Naive thymus-derived CD4-positive, alpha-beta T cell (primary cell): Measurements from ENCODE around the gene ATF7. TPM values are rescaled to one million over a fixed set of nuclear protein-coding genes. Genes with fewer than 3 reads are reported as not detected.

ENCODE experiments used
- ATAC-seq: fragments of 150-1000 bp; cut with Tn5 transposase; 2 replicates; pipeline ENCODE4 v1.10.0; 2021; ENCODE audit warnings: mild to moderate bottlenecking, moderate library complexity
- CTCF ChIA-PET: fragments of 350-600 bp; sonication (Branson Sonifier 250); formaldehyde crosslinking; loops from one replicate; lab custom pipeline; 2021; ENCODE audit warnings: antibody characterized with exemption; lab: Charles Lee
- POLR2A ChIA-PET: fragments of 350-600 bp; sonication (Branson Sonifier 250); formaldehyde crosslinking; loops from one replicate; lab custom pipeline; 2021; ENCODE audit warnings: antibody characterized with exemption, inconsistent platforms; lab: Charles Lee
- DNase-seq, 9 donors: peaks; one replicate each; pipeline versions ENCODE4 v3.0.0 to v3.0.0-alpha.2; 2020 to 2022; ENCODE audit warnings: mixed read lengths in 1 of 9
- H3K27ac ChIP-seq: one replicate; pipeline ENCODE4 v1.7.0; 2013; ENCODE audit warnings: mild to moderate bottlenecking, low read depth, low read length, moderate library complexity
- H3K27me3 ChIP-seq, 2 donors: one replicate each; pipeline ENCODE4 v1.7.0; 2013; ENCODE audit warnings: low read length in 2 of 2, mild to moderate bottlenecking in 2 of 2, moderate library complexity in 2 of 2; ENCODE audit not compliant: control insufficient read depth in 2 of 2, insufficient read depth in 2 of 2
- H3K36me3 ChIP-seq, 3 experiments: 1 replicate in 2 of 3; 2 replicates in 1 of 3; pipeline ENCODE4 v1.7.0; 2013; ENCODE audit warnings: low read length in 3 of 3, mild to moderate bottlenecking in 3 of 3, moderate library complexity in 1 of 3; ENCODE audit not compliant: insufficient read depth in 3 of 3, control insufficient read depth in 2 of 3
- H3K4me1 ChIP-seq, 2 donors: one replicate each; pipeline ENCODE4 v1.7.0; 2013; ENCODE audit warnings: low read length in 2 of 2, mild to moderate bottlenecking in 2 of 2, moderate library complexity in 1 of 2; ENCODE audit not compliant: control insufficient read depth in 2 of 2, insufficient read depth in 2 of 2
- H3K4me3 ChIP-seq: 2 replicates; pipeline ENCODE4 v1.7.0; 2013; ENCODE audit warnings: mild to moderate bottlenecking, low read length
- H3K9me3 ChIP-seq, 3 experiments: 1 replicate in 2 of 3; 2 replicates in 1 of 3; pipeline ENCODE4 v1.7.0; 2013; ENCODE audit warnings: low read length in 3 of 3; ENCODE audit not compliant: control insufficient read depth in 2 of 3
- H3K27ac Mint-ChIP-seq, 9 donors: one replicate each; pipeline ENCODE4 v1.8.0; 2020 to 2022; ENCODE audit warnings: mixed read lengths in 9 of 9, mild to moderate bottlenecking in 8 of 9, moderate library complexity in 5 of 9, inconsistent platforms in 2 of 9
- H3K27me3 Mint-ChIP-seq, 5 donors: one replicate each; pipeline ENCODE4 v1.8.0; 2021 to 2022; ENCODE audit warnings: mixed read lengths in 5 of 5, mild to moderate bottlenecking in 1 of 5
- H3K36me3 Mint-ChIP-seq, 5 donors: one replicate each; pipeline ENCODE4 v1.8.0; 2020 to 2022; ENCODE audit warnings: mixed read lengths in 5 of 5, mild to moderate bottlenecking in 3 of 5, inconsistent platforms in 1 of 5
- H3K4me1 Mint-ChIP-seq, 7 donors: one replicate each; pipeline ENCODE4 v1.8.0; 2020 to 2022; ENCODE audit warnings: mixed read lengths in 7 of 7, mild to moderate bottlenecking in 3 of 7, inconsistent platforms in 1 of 7
- H3K4me3 Mint-ChIP-seq, 10 donors: one replicate each; pipeline ENCODE4 v1.8.0; 2020 to 2022; ENCODE audit warnings: mild to moderate bottlenecking in 10 of 10, mixed read lengths in 10 of 10, moderate library complexity in 6 of 10, inconsistent platforms in 2 of 10
- H3K9me3 Mint-ChIP-seq, 11 donors: one replicate each; pipeline ENCODE4 v1.8.0; 2020 to 2022; ENCODE audit warnings: mixed read lengths in 11 of 11, mild to moderate bottlenecking in 4 of 11, inconsistent platforms in 1 of 11, moderate library complexity in 1 of 11
- intact Hi-C, 2 donors: fragments of 100-400 bp; cut with micrococcal nuclease; formaldehyde crosslinking; loops; one replicate each; pipeline ENCODE4 v1.15.1; 2023
- polyA plus RNA-seq, 2 donors: library from polyadenylated mRNA; unstranded; fragments of 300-500 nt; fragmentation: Illumina TruSeq; gene quantifications; one replicate each; pipeline ENCODE4 v1.2.3, GENCODE V29; 2021
- total RNA-seq, 6 experiments: library from RNA in 5 of 6; stranded (reverse) in 5 of 6; gene quantifications; 1 replicate in 5 of 6; 2 replicates in 1 of 6; pipeline ENCODE4 v1.2.3 and lab custom pipeline; 2021 to 2026

Gene ATF7
- total and polyA plus RNA-seq, 7 experiments from 2014 or later, result 14.5 to 39.5 (median 29.7) TPM

DNA sequence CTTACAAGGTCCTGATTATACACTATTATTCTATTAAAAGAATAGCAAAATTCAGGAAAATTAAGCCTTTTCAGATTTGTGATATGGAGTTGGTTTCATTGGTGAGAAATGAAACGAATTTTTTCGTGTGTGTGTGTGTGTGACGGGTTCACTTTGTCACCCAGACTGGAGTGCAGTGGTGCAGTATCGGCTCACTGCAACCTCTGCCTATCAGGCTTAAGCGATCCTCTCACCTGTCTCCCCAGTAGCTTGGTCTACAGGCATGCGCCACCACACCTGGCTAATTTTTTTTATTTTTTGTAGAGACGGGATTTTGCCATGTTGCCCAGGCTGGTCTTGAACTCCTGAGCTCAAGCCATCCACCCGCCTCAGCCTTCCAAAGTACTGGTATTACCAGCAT, 164.6 kb downstream of the ATF7 start:
- no peaks in the 10 kb centered on the region for H3K9me3 Mint-ChIP-seq
- peaks cover 29 to 57% (median 47%) of the 10 kb centered on the region in 7 donors for H3K4me1 Mint-ChIP-seq
- intact Hi-C loops, result no loop called here
- DNase-seq (no peak), ATAC-seq (no peak)
- no peaks in the 10 kb centered on the region for H3K27me3 Mint-ChIP-seq
- no peaks in the 10 kb centered on the region for H3K9me3 ChIP-seq
- ChIA-PET CTCF (no interaction called here), POLR2A (interaction anchor here (1.0 to 1.1 kb wide), 2 partner anchors 12 to 38 kb away, joined by 3 to 4 read pairs; partner anchors contain the start of gene MAP3K12)
- H3K27ac ChIP-seq, result no peak overlapping the region
- H3K27me3 ChIP-seq, result no peaks in the 10 kb centered on the region
- peaks cover 15 to 59% (median 45%) of the 10 kb centered on the region in 5 donors for H3K36me3 Mint-ChIP-seq
- no peaks in the 10 kb centered on the region for H3K4me1 ChIP-seq
- no peak overlapping the region for H3K4me3 Mint-ChIP-seq
- no peak overlapping the region for H3K4me3 ChIP-seq
- H3K27ac Mint-ChIP-seq, result peak overlapping the region in 2 of 9 donors; percentile 51 to 67
- peaks cover 76 to 98% (median 90%) of the 10 kb centered on the region in 3 experiments for H3K36me3 ChIP-seq

- H3K27ac Mint-ChIP-seq, result peak overlapping the region in 5 of 9 donors; percentile 27 to 75 (median 51)
- peaks cover 27 to 54% (median 42%) of the 10 kb centered on the region in 7 donors for H3K4me1 Mint-ChIP-seq
- POLR2A ChIA-PET, result interaction anchor here (1.0 to 1.1 kb wide), 2 partner anchors 13 to 38 kb away, joined by 3 to 4 read pairs; partner anchors contain the start of gene MAP3K12
Observed at GRCh38 chr12:53461059-53461458, 165.1 kb downstream of the ATF7 start.

GRCh38 chr12:53459097-53459496, 167.1 kb downstream of the ATF7 start:
- ATAC-seq, result no peak
- ChIA-PET CTCF (interaction anchor here (1.4 kb wide), 1 partner anchor 35 kb away, joined by 4 read pairs; no protein-coding TSS in a partner anchor), POLR2A (interaction anchor here (0.7 kb wide), 1 partner anchor 13 kb away, joined by 4 read pairs; no protein-coding TSS in a partner anchor)
- no peaks in the 10 kb centered on the region for H3K27me3 ChIP-seq
- peaks cover 4 to 8% of the 10 kb centered on the region in 2 donors for H3K4me1 ChIP-seq
- intact Hi-C loops, result loop anchor here in 1 of 2 donors (2.0 kb wide), 1 partner anchor 14 kb away; no protein-coding TSS in a partner anchor
- no peaks in the 10 kb centered on the region for H3K27me3 Mint-ChIP-seq
- no peak overlapping the region for H3K27ac ChIP-seq
- peaks cover 27 to 63% (median 50%) of the 10 kb centered on the region in 7 donors for H3K4me1 Mint-ChIP-seq
- peaks cover 15 to 55% (median 48%) of the 10 kb centered on the region in 5 donors for H3K36me3 Mint-ChIP-seq
- no peak overlapping the region for H3K4me3 Mint-ChIP-seq
- no peaks in the 10 kb centered on the region for H3K9me3 ChIP-seq
- no peak for DNase-seq
- H3K4me3 ChIP-seq, result no peak overlapping the region
- peak overlapping the region in 4 of 9 donors; percentile 51 to 80 (median 60) for H3K27ac Mint-ChIP-seq
- H3K36me3 ChIP-seq, result peaks cover 69 to 98% (median 91%) of the 10 kb centered on the region in 3 experiments
- no peaks in the 10 kb centered on the region for H3K9me3 Mint-ChIP-seq

More at GRCh38 chr12:53461059-53461458, 165.1 kb downstream of the ATF7 start:
- H3K27ac ChIP-seq, result no peak overlapping the region
- H3K4me3 ChIP-seq, result no peak overlapping the region
- intact Hi-C loops, result no loop called here
- CTCF ChIA-PET, result no interaction called here
- Mint-ChIP-seq H3K9me3 (no peaks in the 10 kb centered on the region), H3K4me3 (no peak overlapping the region), H3K36me3 (peaks cover 15 to 55% (median 40%) of the 10 kb centered on the region in 5 donors), H3K27me3 (no peaks in the 10 kb centered on the region)
- no peaks in the 10 kb centered on the region for H3K9me3 ChIP-seq
- no peak for ATAC-seq
- H3K36me3 ChIP-seq, result peaks cover 73 to 98% (median 90%) of the 10 kb centered on the region in 3 experiments
- DNase-seq, result no peak
- no peaks in the 10 kb centered on the region for H3K27me3 ChIP-seq
- no peaks in the 10 kb centered on the region for H3K4me1 ChIP-seq

Other genes starting within 250 kb of the ATF7 start
- 100 to 1,000 TPM in 2 of 5 experiments, 10 to 100 TPM in 3; 62.7 to 103 (median 79.6) TPM for gene SP1, start 246.2 kb downstream of the ATF7 start, total RNA-seq
- gene SP1, start 246.2 kb downstream of the ATF7 start, polyA plus RNA-seq, result 10 to 100 TPM; 10.2 to 13.6 TPM
- gene AMHR2, start 202.5 kb downstream of the ATF7 start, total RNA-seq, result not detected
- gene AMHR2, start 202.5 kb downstream of the ATF7 start, polyA plus RNA-seq, result not detected
- 100 to 1,000 TPM; 147 to 215 (median 201) TPM for gene PRR13, start 184.6 kb downstream of the ATF7 start, total RNA-seq
- gene PRR13, start 184.6 kb downstream of the ATF7 start, polyA plus RNA-seq, result 100 to 1,000 TPM; 493 to 529 TPM
- 1,000 to 10,000 TPM in 2 of 5 experiments, 100 to 1,000 TPM in 3; 737 to 1,110 (median 928) TPM for gene PCBP2, start 174.3 kb downstream of the ATF7 start, total RNA-seq
- gene PCBP2, start 174.3 kb downstream of the ATF7 start, polyA plus RNA-seq, result 100 to 1,000 TPM; 148 to 158 TPM
- 10 to 100 TPM; 21.8 to 29.7 (median 23.0) TPM for gene MAP3K12, start 126.9 kb downstream of the ATF7 start, total RNA-seq
- gene MAP3K12, start 126.9 kb downstream of the ATF7 start, polyA plus RNA-seq, result 1 to 10 TPM; 4.9 to 6.6 TPM
- 10 to 100 TPM; 25.1 to 45.2 (median 40.7) TPM for gene TARBP2, start 125.1 kb downstream of the ATF7 start, total RNA-seq
- gene TARBP2, start 125.1 kb downstream of the ATF7 start, polyA plus RNA-seq, result 10 to 100 TPM; 30.9 to 34.2 TPM
- not detected for gene NPFF, start 118.9 kb downstream of the ATF7 start, total RNA-seq
- not detected for gene NPFF, start 118.9 kb downstream of the ATF7 start, polyA plus RNA-seq
- 100 to 1,000 TPM; 237 to 332 (median 275) TPM for gene ATP5MC2, start 49.7 kb upstream of the ATF7 start, total RNA-seq
- gene ATP5MC2, start 49.7 kb upstream of the ATF7 start, polyA plus RNA-seq, result 100 to 1,000 TPM; 586 to 659 TPM
- gene CALCOCO1, start 101.1 kb upstream of the ATF7 start, total RNA-seq, result 100 to 1,000 TPM in 3 of 5 experiments, 10 to 100 TPM in 2; 66.1 to 175 (median 137) TPM
- 10 to 100 TPM; 58.7 to 68.9 TPM for gene CALCOCO1, start 101.1 kb upstream of the ATF7 start, polyA plus RNA-seq
- not detected for gene CISTR, start 125.6 kb upstream of the ATF7 start, total RNA-seq
- gene CISTR, start 125.6 kb upstream of the ATF7 start, polyA plus RNA-seq, result not detected